Measurements from ENCODE around the gene LCN12. TPM values are rescaled to one million over a fixed set of nuclear protein-coding genes. Genes with fewer than 3 reads are reported as not detected.

LCN12 gene
- total RNA-seq, 6 experiments from 2014 or later = 0.14 to 0.31 TPM; not detected in 4

DNA sequence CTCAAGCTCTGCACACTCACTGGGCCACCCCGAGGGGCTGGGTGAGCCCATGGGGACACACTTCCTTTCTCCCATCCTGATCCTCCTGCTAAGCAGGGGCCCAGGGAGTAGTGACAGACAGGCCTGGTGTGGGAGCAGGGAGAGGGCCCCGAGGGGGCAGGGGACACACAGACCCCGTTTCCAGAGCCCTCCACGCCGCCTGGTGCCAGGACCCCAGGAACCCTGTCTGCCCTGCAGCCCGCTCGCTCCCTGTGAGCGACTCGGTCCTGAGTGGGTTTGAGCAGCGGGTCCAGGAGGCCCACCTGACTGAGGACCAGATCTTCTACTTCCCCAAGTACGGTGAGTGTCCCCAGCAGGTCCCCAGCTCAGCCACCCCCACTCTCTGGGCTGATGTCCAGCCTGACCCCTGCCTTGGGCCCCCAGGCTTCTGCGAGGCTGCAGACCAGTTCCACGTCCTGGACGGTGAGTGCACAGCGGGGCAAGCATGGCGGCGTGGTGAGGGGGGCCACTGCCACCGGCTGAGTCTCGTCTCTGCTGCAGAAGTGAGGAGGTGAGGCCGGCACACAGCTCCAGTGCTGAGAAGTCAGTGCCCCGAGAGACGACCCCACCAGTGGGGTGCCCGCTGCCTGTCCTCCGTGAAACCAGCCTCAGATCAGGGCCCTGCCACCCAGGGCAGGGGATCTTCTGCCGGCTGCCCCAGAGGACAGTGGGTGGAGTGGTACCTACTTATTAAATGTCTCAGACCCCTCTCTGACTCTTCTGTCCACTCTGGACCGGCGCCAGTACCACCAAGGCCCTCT is 5.6 kb upstream of the LCN12 start:
- Mint-ChIP-seq H3K27me3 (ENCODE audit: insufficient read depth) (peaks cover 2% of the 10 kb centered on the region; the same call in 1 of the 2 replicates), H3K4me3 (no peak overlapping the region), H3K36me3 (ENCODE audit: low read depth) (no peaks in the 10 kb centered on the region; the same call in 1 of the 2 replicates), H3K9me3 (no peaks in the 10 kb centered on the region), H3K4me1 (ENCODE audit: low read depth) (peaks cover 10% of the 10 kb centered on the region), H3K27ac (no peak overlapping the region)
- TF ChIP-seq, protein P1, sequence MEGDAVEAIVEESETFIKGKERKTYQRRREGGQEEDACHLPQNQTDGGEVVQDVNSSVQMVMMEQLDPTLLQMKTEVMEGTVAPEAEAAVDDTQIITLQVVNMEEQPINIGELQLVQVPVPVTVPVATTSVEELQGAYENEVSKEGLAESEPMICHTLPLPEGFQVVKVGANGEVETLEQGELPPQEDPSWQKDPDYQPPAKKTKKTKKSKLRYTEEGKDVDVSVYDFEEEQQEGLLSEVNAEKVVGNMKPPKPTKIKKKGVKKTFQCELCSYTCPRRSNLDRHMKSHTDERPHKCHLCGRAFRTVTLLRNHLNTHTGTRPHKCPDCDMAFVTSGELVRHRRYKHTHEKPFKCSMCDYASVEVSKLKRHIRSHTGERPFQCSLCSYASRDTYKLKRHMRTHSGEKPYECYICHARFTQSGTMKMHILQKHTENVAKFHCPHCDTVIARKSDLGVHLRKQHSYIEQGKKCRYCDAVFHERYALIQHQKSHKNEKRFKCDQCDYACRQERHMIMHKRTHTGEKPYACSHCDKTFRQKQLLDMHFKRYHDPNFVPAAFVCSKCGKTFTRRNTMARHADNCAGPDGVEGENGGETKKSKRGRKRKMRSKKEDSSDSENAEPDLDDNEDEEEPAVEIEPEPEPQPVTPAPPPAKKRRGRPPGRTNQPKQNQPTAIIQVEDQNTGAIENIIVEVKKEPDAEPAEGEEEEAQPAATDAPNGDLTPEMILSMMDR (IDR thresholded peaks at IDR 0.05) = no peak
- DNase-seq = no peak

- Mint-ChIP-seq H3K4me1 (ENCODE audit: low read depth) (peaks cover 10% of the 10 kb centered on the region), H3K27ac (no peak overlapping the region; the same call in 1 of the 2 replicates), H3K27me3 (ENCODE audit: insufficient read depth) (peaks cover 2% of the 10 kb centered on the region; the same call in 1 of the 2 replicates), H3K36me3 (ENCODE audit: low read depth) (no peaks in the 10 kb centered on the region), H3K9me3 (no peaks in the 10 kb centered on the region), H3K4me3 (no peak overlapping the region)
- TF ChIP-seq, protein P1 (IDR thresholded peaks at IDR 0.05) = no peak
- DNase-seq = no peak
Observed at GRCh38 chr9:136947028-136947891, 4.8 kb upstream of the LCN12 start.

- Mint-ChIP-seq H3K27ac (peak overlapping the region; percentile 66; the same call in 1 of the 2 replicates), H3K4me3 (peak overlapping the region; percentile 14; the same call in 1 of the 2 replicates), H3K36me3 (ENCODE audit: low read depth) (no peaks in the 10 kb centered on the region), H3K27me3 (ENCODE audit: insufficient read depth) (peaks cover 2% of the 10 kb centered on the region; the same call in 1 of the 2 replicates), H3K9me3 (no peaks in the 10 kb centered on the region), H3K4me1 (ENCODE audit: low read depth) (peaks cover 10% of the 10 kb centered on the region)
- DNase-seq = peak; percentile 38
- TF ChIP-seq, protein P1 (IDR thresholded peaks at IDR 0.05) = peak; percentile 46; the same call in 1 of the 2 replicates
Observed at GRCh38 chr9:136947955-136948510, 4.0 kb upstream of the LCN12 start.

DNA sequence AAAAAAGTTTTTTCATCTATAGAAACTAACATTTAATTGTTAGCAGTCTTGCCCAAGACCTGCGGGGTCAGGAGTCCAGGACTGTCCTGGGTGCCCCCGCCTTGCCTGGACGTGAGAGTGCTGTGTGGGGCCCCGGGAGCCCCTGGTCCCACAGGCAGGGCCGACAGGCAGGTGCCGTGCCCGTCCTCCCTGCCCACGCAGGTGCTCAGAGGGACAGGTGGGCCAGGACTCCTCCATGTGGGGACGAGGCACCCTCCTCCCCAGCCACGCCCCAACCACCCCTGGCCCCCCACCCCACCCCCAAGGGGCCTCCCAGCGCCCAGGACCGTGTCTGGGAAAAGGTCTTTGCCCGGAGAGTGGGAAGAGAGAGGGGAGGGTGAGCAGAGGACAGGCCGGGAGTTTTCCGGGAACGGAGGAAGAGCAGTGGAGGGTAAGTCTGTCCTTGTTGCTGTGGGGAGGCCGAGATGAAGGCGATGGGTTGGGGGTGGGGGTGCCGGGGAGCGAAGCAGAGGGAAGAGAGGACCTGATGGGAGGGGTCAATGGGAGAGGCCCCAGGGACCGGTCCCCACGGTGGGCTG is 2.7 kb upstream of the LCN12 start:
- no peak for DNase-seq
- H3K27ac Mint-ChIP-seq = peak overlapping the region; percentile 74
- TF ChIP-seq, protein P1 (IDR thresholded peaks at IDR 0.05) = no peak
- no peaks in the 10 kb centered on the region for H3K9me3 Mint-ChIP-seq
- H3K4me1 Mint-ChIP-seq (ENCODE audit: low read depth) = peaks cover 10% of the 10 kb centered on the region
- peak overlapping the region; percentile 84 for H3K4me3 Mint-ChIP-seq
- H3K36me3 Mint-ChIP-seq (ENCODE audit: low read depth) = no peaks in the 10 kb centered on the region
- peaks cover 2% of the 10 kb centered on the region; the same call in 1 of the 2 replicates for H3K27me3 Mint-ChIP-seq (ENCODE audit: insufficient read depth)
